Activated T-cell treated with anti-CD3 and anti-CD28 coated beads for 48 hours (primary cell): Measurements from ENCODE around the gene GGA3.
"Not testable (repeated sequence)": the region's sequence is repeated elsewhere in the genome, so short reads cannot be mapped to it uniquely, and the experiment has no call there.

ENCODE experiments used
- DNase-seq: peaks from one replicate; pipeline ENCODE4 v3.0.0-alpha.2; 2020; ENCODE audit warnings: low read depth

GGA3 gene

GRCh38 chr17:75261336-75262111, at the start of gene GGA3, which contains the start of gene MRPS7:
Gene GGA3, minus strand, starts transcription at chr17:75261606. Its CDS starts 19 bp downstream, at chr17:75261587.
Gene MRPS7, plus strand, starts transcription at chr17:75261879. Its CDS starts 22 bp downstream, at chr17:75261901.
- DNase-seq = peak; percentile 93

- DNase-seq = no peak
These were observed 47.6 kb upstream of the GGA3 start for GRCh38 chr17:75308732-75309629.

GRCh38 chr17:75307957-75308731, 46.7 kb upstream of the GGA3 start:
- DNase-seq = no peak

DNA sequence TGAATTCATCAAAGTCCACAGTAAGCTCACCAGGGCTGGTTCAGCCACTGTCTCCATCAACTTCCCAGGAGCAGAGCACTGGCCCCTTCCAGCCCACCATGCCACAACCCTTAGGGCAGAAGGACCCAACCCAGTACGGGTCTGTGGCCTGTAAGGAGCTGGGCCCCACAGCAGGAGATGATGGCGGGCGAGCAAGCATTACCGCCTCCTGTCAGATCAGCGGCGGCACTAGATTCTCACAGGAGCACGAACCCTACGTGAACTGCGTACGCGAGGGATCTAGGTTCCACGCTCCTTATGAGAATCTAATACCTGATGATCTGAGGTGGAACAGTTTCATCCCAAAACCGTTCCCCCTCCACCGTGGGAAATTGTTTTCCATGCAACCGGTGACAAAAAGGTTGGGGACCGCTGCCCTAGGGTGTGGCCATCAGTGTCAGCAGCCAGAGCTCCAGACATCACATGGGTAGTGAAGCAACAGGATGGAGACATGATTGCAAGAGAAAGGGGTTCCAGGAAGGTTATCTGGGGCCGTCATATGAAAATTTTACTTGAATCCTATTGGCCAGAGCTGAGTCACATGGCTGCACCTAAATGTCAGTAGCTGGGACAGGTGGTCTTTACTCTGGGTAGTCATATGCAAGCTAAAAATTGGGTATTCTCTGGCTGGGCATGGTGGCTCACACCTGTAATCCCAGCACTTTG, 40.2 kb upstream of the GGA3 start:
- no peak for DNase-seq

GRCh38 chr17:75301049-75301448, 39.6 kb upstream of the GGA3 start:
- no peak for DNase-seq

DNA sequence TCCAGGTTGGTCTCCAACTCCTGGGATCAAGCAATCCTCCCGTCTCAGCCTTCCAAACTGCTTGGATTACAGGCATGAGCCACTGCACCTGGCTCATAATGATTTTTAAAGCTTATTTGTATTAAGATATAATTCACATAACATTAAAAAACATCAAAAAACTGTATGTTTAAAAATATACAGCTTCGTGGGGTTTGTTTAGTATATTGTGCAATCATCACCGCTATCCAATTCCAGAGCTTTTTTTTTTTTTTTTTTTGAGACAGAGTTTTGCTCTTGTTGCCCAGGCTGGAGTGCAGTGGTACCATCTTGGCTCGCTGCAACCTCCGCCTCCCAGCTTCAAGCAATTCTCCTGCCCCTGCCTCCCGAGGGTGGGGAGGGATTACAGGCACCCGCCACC, 38.9 kb upstream of the GGA3 start:
- DNase-seq = no peak

DNA sequence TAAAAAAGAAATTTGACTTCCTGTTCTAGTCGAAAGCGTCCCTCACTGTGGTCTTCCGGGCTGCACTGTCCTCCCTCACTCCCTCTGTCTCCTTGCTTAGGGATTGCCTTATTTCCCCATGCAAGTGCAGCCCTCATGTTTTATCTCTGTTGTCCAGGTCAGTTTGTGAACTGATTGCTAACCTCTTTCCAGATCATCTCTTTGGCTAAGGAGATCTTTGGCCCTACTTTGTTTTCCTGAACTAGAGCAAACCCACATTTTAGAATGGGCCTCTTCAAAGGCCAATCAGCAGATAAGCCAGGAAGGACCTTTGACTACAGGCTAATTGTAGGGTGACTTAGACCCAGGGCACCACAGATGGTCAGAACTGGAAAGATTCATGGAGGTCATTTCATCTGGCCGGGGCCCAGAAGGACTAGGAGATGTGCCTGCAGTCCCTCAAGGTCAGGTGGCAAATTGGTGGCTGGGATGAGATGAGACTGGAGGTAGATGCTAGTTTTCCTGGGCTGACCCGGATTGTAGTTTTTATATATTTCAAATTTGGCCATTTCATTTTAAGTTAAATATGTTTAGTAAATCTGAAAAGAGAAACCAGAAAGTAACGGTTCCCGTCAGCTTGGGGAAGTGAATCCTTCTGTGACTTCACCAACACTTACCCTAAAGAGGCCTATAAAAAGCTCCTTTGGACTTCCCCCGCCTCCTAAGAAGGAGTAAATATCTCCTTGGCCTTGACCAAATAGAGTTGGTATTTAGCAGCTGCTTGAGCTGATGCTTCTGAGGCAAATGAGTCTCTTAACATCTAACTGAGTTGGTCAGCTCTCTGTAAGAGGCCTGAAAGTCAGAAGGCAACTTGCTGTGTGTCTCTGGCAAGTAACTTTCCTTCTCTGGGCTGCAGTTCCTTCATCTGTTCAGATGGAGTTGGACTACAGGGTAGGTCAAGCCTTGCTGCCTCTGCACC, 34.1 kb upstream of the GGA3 start:
- no peak for DNase-seq

- not testable (repeated sequence) for DNase-seq
These were observed 31.5 kb upstream of the GGA3 start for GRCh38 chr17:75292810-75293448.

DNA sequence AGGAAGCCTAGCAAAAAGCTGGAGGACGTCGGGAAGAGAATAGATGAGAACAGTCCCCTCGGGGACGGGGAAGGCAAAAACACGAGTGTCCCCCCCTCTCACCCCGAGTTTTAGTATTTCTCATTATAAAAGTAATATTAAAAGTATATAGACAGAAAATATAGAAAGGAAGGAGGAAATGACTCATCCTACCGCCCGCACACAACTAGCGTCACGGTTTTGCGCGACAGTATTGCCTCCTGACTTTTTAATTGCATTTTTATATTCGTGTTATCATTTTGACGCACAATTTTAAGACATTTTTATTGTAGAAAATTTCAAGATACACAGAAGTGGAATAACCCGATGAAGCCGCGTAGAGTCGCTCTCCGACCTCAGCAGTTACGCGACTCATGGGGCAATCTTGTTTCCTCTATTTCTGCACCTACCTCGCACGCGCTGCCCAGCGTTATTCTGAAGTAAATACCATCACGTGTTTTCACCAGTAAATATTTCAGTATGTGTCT, 28.5 kb upstream of the GGA3 start:
- DNase-seq = peak; percentile 57

GRCh38 chr17:75289115-75289831, 27.9 kb upstream of the GGA3 start, which contains the start of gene SLC25A19:
Gene SLC25A19, minus strand, starts transcription at chr17:75289433. Its CDS starts 2,669 bp downstream, at chr17:75286764.
- peak; percentile 95 for DNase-seq

- peak; percentile 43 for DNase-seq
These were observed 27.3 kb upstream of the GGA3 start for GRCh38 chr17:75288770-75289114.

DNA sequence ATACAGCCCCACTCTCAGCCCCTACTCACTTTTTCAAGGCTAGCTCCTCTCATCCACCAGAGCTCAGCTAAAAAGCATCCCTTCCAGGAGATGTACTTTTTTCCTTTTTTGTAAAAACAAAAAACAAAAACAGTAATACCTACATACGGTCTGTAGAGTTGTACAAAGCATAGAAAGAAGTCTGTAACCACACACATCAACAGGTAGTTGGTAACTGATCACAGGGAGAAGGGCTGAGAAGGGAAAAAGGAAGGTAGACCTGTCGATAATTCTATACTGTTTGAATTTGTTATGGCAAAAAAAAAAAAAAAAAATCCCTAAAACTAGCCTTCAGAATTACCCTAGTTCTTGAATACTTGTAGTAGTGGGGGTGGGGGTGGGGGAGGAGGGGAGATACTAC, 27.0 kb upstream of the GGA3 start:
- no peak for DNase-seq

GRCh38 chr17:75287221-75287620, 25.8 kb upstream of the GGA3 start:
- no peak for DNase-seq

DNA sequence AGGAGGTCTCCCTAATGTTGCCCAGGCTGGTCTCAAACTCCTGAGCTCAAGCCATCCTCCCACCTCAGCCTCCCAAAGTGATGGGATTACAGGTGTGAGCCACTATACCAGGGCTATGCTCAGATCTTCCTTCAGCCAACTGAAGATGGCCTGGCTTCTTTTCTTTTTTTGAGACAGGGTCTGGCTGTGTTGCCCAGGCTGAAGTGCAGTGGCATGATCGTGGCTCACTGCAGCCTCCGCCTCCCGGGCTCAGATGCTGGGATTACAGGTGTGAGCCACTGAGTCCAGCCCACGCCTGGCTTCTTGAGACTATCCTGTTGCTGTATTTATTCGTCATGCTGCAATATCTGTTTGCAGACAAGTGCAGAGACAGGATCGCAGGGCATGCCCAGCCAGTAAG, 23.7 kb upstream of the GGA3 start:
- DNase-seq = no peak

GRCh38 chr17:75280189-75280588, 18.8 kb upstream of the GGA3 start:
- not testable (repeated sequence) for DNase-seq

GRCh38 chr17:75277664-75278071, 16.3 kb upstream of the GGA3 start:
- DNase-seq = no peak

- DNase-seq = no peak
These were observed 12.7 kb upstream of the GGA3 start for GRCh38 chr17:75273977-75274708.

- no peak for DNase-seq
These were observed 11.4 kb upstream of the GGA3 start for GRCh38 chr17:75272848-75273184.
